ENCODE data around the gene RGS7.

Gene RGS7

GRCh38 chr1:240878631-240879030 is 478.4 kb downstream of the RGS7 start:
- Histone ChIP-seq H3K9me2 (replicated peaks; ENCODE audit: low read depth, low read length) (no peaks in the 10 kb centered on the region), H3F3A (ENCODE audit: low read depth) (no peaks in the 10 kb centered on the region), H2AFZ (ENCODE audit: low read length) (no peak overlapping the region), H3K79me2 (ENCODE audit: insufficient read depth, low read length) (no peaks in the 10 kb centered on the region), H4K20me1 (ENCODE audit: insufficient read depth, low read length, poor library complexity, severe bottlenecking) (no peaks in the 10 kb centered on the region), H3K27me3 (ENCODE audit: insufficient read depth, low read length, poor library complexity, severe bottlenecking) (no peaks in the 10 kb centered on the region), H3K4me1 (ENCODE audit: insufficient read depth, low read length, poor library complexity, severe bottlenecking) (no peaks in the 10 kb centered on the region), H3K9me3 (ENCODE audit: insufficient read depth, low read depth, low read length) (no peaks in the 10 kb centered on the region), H3K4me3 (ENCODE audit: low read length, poor library complexity, severe bottlenecking) (no peak overlapping the region), H3K4me2 (ENCODE audit: low read depth, low read length, poor library complexity, severe bottlenecking) (no peak overlapping the region), H3K36me3 (ENCODE audit: insufficient read depth, low read length) (no peaks in the 10 kb centered on the region), H3K9ac (ENCODE audit: low read depth, low read length, poor library complexity, severe bottlenecking) (no peak overlapping the region)
- TF ChIP-seq CTCF (conservative IDR thresholded peaks at IDR 0.05; ENCODE audit: low read length) (no peak), EZH2phosphoT487 (IDR thresholded peaks at IDR 0.05; ENCODE audit: borderline replicate concordance) (no peak)

GRCh38 chr1:240877605-240878004 is 479.4 kb downstream of the RGS7 start:
- TF ChIP-seq CTCF (conservative IDR thresholded peaks at IDR 0.05; ENCODE audit: low read length) (no peak), EZH2phosphoT487 (IDR thresholded peaks at IDR 0.05; ENCODE audit: borderline replicate concordance) (no peak)
- Histone ChIP-seq H3K27me3 (ENCODE audit: insufficient read depth, low read length, poor library complexity, severe bottlenecking) (no peaks in the 10 kb centered on the region), H3K9ac (ENCODE audit: low read depth, low read length, poor library complexity, severe bottlenecking) (no peak overlapping the region)

GRCh38 chr1:240876071-240876470 is 480.9 kb downstream of the RGS7 start:
- no peaks in the 10 kb centered on the region for H3K79me2 ChIP-seq (ENCODE audit: insufficient read depth, low read length)

More at GRCh38 chr1:240877605-240878004, 479.4 kb downstream of the RGS7 start:
- Histone ChIP-seq H2AFZ (ENCODE audit: low read length) (no peak overlapping the region), H3K4me3 (ENCODE audit: low read length, poor library complexity, severe bottlenecking) (no peak overlapping the region), H4K20me1 (ENCODE audit: insufficient read depth, low read length, poor library complexity, severe bottlenecking) (no peaks in the 10 kb centered on the region), H3K79me2 (ENCODE audit: insufficient read depth, low read length) (no peaks in the 10 kb centered on the region), H3K4me1 (ENCODE audit: insufficient read depth, low read length, poor library complexity, severe bottlenecking) (no peaks in the 10 kb centered on the region), H3K36me3 (ENCODE audit: insufficient read depth, low read length) (no peaks in the 10 kb centered on the region), H3F3A (ENCODE audit: low read depth) (no peaks in the 10 kb centered on the region), H3K9me2 (replicated peaks; ENCODE audit: low read depth, low read length) (no peaks in the 10 kb centered on the region), H3K4me2 (ENCODE audit: low read depth, low read length, poor library complexity, severe bottlenecking) (no peak overlapping the region), H3K9me3 (ENCODE audit: insufficient read depth, low read depth, low read length) (no peaks in the 10 kb centered on the region)

More at GRCh38 chr1:240876071-240876470, 480.9 kb downstream of the RGS7 start:
- no peaks in the 10 kb centered on the region for H3K27me3 ChIP-seq (ENCODE audit: insufficient read depth, low read length, poor library complexity, severe bottlenecking)
- H3K9me2 ChIP-seq (replicated peaks; ENCODE audit: low read depth, low read length): no peaks in the 10 kb centered on the region
- H3F3A ChIP-seq (ENCODE audit: low read depth): no peaks in the 10 kb centered on the region
- H3K36me3 ChIP-seq (ENCODE audit: insufficient read depth, low read length): no peaks in the 10 kb centered on the region
- no peak overlapping the region for H3K9ac ChIP-seq (ENCODE audit: low read depth, low read length, poor library complexity, severe bottlenecking)
- H3K4me1 ChIP-seq (ENCODE audit: insufficient read depth, low read length, poor library complexity, severe bottlenecking): no peaks in the 10 kb centered on the region
- H3K9me3 ChIP-seq (ENCODE audit: insufficient read depth, low read depth, low read length): no peaks in the 10 kb centered on the region
- no peak for TF ChIP-seq EZH2phosphoT487 (IDR thresholded peaks at IDR 0.05; ENCODE audit: borderline replicate concordance)
- no peak for TF ChIP-seq CTCF (conservative IDR thresholded peaks at IDR 0.05; ENCODE audit: low read length)
- no peak overlapping the region for H3K4me2 ChIP-seq (ENCODE audit: low read depth, low read length, poor library complexity, severe bottlenecking)
- H2AFZ ChIP-seq (ENCODE audit: low read length): no peak overlapping the region
- no peak overlapping the region for H3K4me3 ChIP-seq (ENCODE audit: low read length, poor library complexity, severe bottlenecking)
- no peaks in the 10 kb centered on the region for H4K20me1 ChIP-seq (ENCODE audit: insufficient read depth, low read length, poor library complexity, severe bottlenecking)
